ENCODE data around the gene ANKRD63. TPM values are rescaled to one million over a fixed set of nuclear protein-coding genes. Genes with fewer than 3 reads are reported as not detected.
A peak's percentile ranks its signal among the peaks of the same experiment; 100 is the strongest.

ANKRD63 gene
- polyA plus RNA-seq, 3 donors from 2014 or later: not detected

DNA sequence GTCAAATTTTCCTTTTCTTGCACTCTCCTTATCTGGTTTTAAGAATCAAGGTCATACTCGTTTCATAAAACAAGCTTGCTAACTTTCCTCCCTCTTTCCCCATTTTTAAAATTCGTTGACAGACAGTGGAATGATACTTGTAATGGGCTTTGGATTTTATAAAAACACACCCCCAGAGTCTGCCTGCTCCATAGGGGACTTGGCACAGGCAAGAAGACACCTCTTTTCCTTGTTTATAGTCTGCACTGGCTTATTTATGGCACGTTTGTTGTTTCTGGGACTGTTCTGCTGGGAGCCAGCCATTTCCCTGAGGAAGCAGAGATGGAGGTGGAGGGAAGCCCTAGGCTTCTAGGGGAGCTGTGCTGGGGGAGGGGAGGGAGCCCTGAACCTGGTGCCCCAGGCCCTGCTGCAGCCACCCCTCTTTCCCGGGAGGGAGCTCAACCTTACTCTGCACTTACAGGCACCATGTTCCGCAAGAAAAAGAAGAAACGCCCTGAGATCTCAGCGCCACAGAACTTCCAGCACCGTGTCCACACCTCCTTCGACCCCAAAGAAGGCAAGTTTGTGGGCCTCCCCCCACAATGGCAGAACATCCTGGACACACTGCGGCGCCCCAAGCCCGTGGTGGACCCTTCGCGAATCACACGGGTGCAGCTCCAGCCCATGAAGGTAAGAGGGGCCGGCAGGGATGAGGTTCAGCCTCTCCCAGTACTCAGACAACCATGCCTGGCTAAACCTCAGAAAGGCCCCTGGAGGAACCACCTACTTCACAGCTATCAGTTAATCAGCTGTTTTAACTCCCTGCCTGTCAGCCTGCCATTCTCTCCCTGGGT lies 18.3 kb downstream of the ANKRD63 start:
- H3K9me3 Mint-ChIP-seq: no peaks in the 10 kb centered on the region
- H3K4me3 Mint-ChIP-seq: no peak overlapping the region
- H3K36me3 Mint-ChIP-seq: no peaks in the 10 kb centered on the region
- no peak overlapping the region for H3K27ac Mint-ChIP-seq
- H3K27me3 Mint-ChIP-seq (ENCODE audit: low read depth in 3 of 3): peaks cover 0 to 2% (median 0%) of the 10 kb centered on the region in 3 donors
- no peak for DNase-seq
- no peaks in the 10 kb centered on the region for H3K4me1 Mint-ChIP-seq

DNA sequence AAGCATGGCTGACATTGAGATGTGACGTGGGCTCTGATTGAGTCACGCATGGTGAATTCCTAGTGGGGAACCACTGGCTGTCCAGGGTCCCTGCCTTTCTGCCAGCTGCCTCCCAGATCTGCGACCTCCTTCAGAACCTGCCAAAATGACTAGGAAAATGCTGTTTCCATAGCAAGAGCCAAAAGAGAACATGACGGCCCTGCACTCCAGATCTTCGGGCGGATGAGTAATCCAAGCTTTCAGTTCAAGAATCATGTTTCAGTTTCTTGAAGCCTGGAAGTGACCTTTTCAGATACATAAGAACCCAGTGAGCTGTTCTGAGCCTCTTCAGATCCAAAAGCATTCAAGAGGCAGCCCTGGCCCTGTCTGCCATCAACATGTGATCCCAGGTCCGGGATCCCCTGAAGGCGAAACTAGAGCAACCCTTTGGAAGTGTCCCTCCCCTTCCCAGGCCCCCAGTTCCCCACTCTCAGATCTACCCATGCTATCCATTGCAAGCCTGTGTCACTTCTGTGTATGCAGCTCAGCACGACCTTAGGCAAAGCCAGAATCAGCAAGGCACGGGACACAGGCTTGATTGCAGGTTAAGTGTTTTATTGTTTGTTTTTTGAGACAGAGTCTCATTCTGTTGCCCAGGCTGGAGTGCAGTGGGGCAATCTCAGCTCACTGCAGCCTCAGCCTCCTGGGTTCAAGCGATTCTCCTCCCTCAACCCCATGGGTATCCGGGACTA lies 19.7 kb downstream of the ANKRD63 start:
- H3K4me1 Mint-ChIP-seq: no peaks in the 10 kb centered on the region
- H3K4me3 Mint-ChIP-seq: no peak overlapping the region
- no peaks in the 10 kb centered on the region for H3K9me3 Mint-ChIP-seq
- no peaks in the 10 kb centered on the region for H3K36me3 Mint-ChIP-seq
- H3K27me3 Mint-ChIP-seq (ENCODE audit: low read depth in 3 of 3): peaks cover 0 to 2% (median 0%) of the 10 kb centered on the region in 3 donors
- DNase-seq: no peak
- H3K27ac Mint-ChIP-seq: no peak overlapping the region

DNA sequence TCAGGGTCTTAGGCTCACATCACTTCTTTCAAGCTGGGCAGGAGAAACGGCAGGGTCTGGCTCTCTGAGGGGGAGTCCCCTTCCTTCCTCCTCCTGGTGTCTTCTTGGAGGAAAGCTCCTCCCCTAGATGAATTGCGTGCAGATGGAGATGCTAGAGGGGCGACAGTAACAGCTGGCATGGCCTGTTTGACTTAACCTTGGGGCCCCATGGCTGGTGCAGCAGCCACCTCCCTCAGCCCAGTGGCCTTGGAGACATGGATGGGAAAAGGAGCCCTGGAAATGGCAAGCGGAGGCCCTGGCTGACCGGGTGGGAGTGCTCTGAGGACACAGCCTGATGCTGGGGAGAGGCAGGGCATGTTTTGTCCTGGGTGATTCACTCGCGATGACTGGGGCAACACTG lies 23.8 kb downstream of the ANKRD63 start:
- H3K4me1 Mint-ChIP-seq: peaks cover 3 to 20% of the 10 kb centered on the region in 2 donors
- no peaks in the 10 kb centered on the region for H3K36me3 Mint-ChIP-seq
- no peak overlapping the region for H3K4me3 Mint-ChIP-seq
- peak overlapping the region in 3 of 6 donors; percentile 7 to 40 (median 32) for H3K27ac Mint-ChIP-seq
- DNase-seq: no peak
- peaks cover 0 to 1% (median 0%) of the 10 kb centered on the region in 3 donors for H3K27me3 Mint-ChIP-seq (ENCODE audit: low read depth in 3 of 3)
- H3K9me3 Mint-ChIP-seq: no peaks in the 10 kb centered on the region

DNA sequence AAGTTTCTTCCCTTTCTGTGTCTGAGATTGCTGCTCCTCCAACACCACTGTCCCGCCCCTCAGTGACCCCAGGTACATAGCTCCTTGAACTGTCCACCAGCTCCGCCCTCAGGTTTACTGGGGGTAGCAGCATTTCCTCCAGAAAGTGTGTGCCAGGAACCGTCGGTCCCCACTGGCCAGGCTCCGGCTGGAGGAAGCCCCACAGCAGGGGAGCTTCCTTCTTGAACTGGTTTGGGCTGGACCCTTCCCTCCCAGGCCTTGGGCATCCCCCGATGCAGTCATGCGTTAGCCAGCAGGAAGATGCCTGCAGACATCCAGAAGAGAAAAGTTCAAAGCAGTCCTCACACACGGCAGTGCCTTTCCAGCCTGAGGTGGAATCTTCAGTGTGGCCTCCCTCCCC lies 24.3 kb downstream of the ANKRD63 start:
- H3K27me3 Mint-ChIP-seq (ENCODE audit: low read depth in 3 of 3): peaks cover 0 to 4% (median 2%) of the 10 kb centered on the region in 3 donors
- H3K27ac Mint-ChIP-seq: peak overlapping the region in 2 of 6 donors; percentile 29 to 70
- no peak for DNase-seq
- H3K9me3 Mint-ChIP-seq: no peaks in the 10 kb centered on the region
- no peaks in the 10 kb centered on the region for H3K36me3 Mint-ChIP-seq
- H3K4me1 Mint-ChIP-seq: peaks cover 8 to 25% of the 10 kb centered on the region in 2 donors
- no peak overlapping the region for H3K4me3 Mint-ChIP-seq

DNA sequence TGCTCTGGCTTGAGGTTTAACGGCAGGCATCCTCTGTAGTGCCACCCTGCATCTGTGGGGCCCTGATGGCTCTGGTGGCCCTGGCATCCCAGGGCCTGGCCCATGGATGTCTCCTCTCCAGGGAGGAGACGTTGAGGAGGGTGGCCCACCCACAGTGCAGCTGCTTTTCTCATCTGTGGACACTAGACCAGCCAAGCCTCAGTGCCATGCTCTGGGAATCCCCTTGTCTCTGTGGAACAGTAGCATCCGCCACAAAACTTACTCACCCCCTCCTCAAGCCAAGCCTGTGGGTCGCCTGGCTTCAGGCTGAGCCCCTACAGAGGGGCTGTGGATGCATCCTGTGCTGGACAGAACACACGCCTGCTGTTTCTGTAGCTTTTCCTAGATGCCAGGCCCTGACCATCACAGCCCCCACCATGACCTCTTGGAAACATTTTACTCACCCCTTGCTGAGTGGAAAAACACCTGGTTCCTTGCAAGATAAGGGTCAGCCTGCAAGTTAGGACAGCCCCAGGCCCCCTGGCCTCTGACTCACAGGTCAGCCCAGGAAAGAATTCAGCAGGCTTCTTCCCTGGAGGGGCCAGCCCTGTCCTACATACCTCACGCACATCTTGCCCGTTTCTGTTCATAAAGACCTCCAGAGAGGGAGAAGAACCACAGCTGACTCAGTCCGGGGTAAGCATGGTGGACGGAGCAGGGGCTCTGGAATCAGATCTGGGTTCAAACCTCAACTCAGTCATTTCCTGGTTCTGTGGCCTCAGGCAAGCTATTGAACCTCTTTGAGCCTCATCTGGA lies 25.0 kb downstream of the ANKRD63 start:
- peaks cover 15 to 30% of the 10 kb centered on the region in 2 donors for H3K4me1 Mint-ChIP-seq
- DNase-seq: no peak
- H3K27ac Mint-ChIP-seq: peak overlapping the region; percentile 85 to 94 (median 90)
- H3K27me3 Mint-ChIP-seq (ENCODE audit: low read depth in 3 of 3): peaks cover 0 to 10% (median 4%) of the 10 kb centered on the region in 3 donors
- H3K4me3 Mint-ChIP-seq: peak overlapping the region in 1 of 5 donors; percentile 18
- H3K9me3 Mint-ChIP-seq: no peaks in the 10 kb centered on the region
- no peaks in the 10 kb centered on the region for H3K36me3 Mint-ChIP-seq

DNA sequence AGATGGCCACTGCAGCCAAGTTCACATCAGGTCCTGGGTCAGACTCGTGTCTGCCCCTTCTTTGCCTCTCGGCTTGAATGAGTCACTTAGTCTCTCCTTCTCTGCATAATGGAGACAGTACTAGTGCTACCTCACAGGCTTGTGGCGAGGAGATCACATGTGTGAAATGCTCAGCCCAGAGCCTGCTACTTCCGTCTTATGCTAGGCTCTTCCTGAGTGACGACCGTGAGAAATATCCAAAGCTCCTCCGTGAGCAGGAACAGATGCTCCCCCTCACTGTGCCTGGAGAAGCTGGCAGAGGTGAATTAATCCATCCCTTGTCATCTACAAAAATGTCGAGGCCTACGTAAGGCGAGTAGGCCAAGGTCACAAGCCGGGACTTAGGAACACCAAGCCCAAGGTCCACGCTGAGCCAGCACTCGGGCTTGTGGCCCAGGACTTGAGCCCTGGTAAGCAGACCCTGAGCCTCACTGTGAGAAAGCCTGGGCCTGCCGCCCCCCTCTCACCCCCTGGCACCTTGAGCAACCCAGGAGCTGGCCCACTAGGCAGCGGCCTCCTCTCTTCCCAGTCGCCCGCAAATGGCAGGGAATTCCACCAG lies 26.1 kb downstream of the ANKRD63 start:
- Mint-ChIP-seq H3K9me3 (no peaks in the 10 kb centered on the region), H3K27ac (peak overlapping the region; percentile 87 to 94 (median 92)), H3K36me3 (no peaks in the 10 kb centered on the region), H3K4me1 (peaks cover 15 to 30% of the 10 kb centered on the region in 2 donors), H3K4me3 (peak overlapping the region; percentile 65 to 82 (median 65)), H3K27me3 (ENCODE audit: low read depth in 3 of 3) (peaks cover 0 to 10% (median 4%) of the 10 kb centered on the region in 3 donors)
- peak; percentile 50 to 69 (median 51) for DNase-seq

DNA sequence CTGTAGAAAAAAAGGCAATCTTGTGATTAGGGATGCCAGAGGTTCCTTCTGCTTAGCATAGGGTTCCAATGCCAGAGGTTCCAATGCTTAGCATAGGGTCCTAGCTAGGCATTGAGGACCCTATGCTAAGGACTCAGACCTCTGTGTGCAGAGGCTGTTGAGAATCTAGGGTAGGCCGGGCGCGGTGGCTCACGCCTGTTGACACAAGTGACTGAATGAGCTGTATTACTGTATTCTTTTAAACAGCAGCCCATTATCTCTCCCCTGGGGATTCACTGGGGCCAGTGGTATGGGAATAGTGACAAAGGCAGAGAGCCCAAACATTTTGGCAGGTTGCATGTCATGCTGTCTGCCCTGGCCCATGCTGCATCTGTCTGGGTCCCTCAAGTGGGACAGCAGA lies 27.8 kb downstream of the ANKRD63 start:
- no peaks in the 10 kb centered on the region for H3K9me3 Mint-ChIP-seq
- no peak for DNase-seq
- peaks cover 15 to 33% of the 10 kb centered on the region in 2 donors for H3K4me1 Mint-ChIP-seq
- H3K36me3 Mint-ChIP-seq: no peaks in the 10 kb centered on the region
- no peak overlapping the region for H3K4me3 Mint-ChIP-seq
- H3K27ac Mint-ChIP-seq: peak overlapping the region in 3 of 6 donors; percentile 40 to 70 (median 49)
- peaks cover 0 to 12% (median 4%) of the 10 kb centered on the region in 3 donors for H3K27me3 Mint-ChIP-seq (ENCODE audit: low read depth in 3 of 3)

DNA sequence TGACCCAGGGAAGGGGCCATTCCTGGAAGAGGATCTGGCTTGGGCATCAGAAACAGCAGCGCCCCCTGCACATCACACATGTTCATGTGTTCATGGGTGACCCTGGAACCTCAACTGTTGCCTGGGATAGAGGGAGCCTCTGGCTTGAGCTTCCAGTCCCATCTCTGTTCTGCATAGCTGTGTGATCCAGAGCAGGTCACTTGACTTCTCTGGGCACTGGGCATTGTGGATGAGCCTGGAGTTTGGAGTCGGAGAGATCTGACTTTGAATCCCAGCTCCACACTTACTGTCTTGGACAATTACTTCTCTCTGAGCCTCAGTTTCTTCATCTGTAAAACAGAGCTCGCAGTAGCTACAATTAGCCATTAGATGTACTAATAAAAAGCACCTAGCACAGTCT lies 28.4 kb downstream of the ANKRD63 start:
- peaks cover 0 to 12% (median 4%) of the 10 kb centered on the region in 3 donors for H3K27me3 Mint-ChIP-seq (ENCODE audit: low read depth in 3 of 3)
- no peaks in the 10 kb centered on the region for H3K36me3 Mint-ChIP-seq
- peaks cover 15 to 33% of the 10 kb centered on the region in 2 donors for H3K4me1 Mint-ChIP-seq
- H3K4me3 Mint-ChIP-seq: peak overlapping the region in 3 of 5 donors; percentile 74 to 81 (median 79)
- no peak for DNase-seq
- H3K9me3 Mint-ChIP-seq: no peaks in the 10 kb centered on the region
- peak overlapping the region in 4 of 6 donors; percentile 7 to 64 (median 45) for H3K27ac Mint-ChIP-seq

DNA sequence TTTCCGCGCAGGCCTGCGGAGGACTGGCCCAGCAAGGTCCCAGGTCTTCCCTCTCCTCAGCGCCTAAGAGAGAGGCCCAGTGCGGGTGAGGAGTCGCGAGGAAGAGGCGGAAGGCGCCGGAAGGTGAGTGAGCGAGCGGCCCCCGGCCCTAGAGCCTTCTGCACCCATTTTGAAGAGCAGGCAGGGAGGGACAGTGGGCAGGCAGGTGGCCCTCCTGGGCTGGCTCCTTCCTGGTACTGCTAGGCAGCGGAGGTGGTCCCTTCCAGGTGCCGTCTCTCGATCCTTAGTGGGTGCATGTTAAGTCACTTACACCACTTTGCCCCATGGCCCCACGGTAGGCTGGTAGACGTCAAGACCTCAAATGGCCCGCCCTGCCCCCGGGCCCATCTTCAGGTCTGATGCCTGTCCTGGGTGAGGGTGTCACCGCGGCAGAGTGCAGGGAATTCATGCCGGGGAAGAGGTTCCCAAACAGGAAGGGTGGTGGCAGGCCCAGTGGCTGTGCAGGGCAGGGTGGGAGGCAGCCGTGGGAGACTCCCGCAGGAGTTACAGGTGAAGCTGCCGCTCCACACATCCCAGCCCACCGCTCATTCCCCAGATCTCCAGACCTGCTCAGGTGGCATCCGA lies 29.6 kb downstream of the ANKRD63 start:
- Mint-ChIP-seq H3K27ac (peak overlapping the region; percentile 31 to 85 (median 74)), H3K27me3 (ENCODE audit: low read depth in 3 of 3) (peaks cover 0 to 12% (median 4%) of the 10 kb centered on the region in 3 donors), H3K4me3 (peak overlapping the region; percentile 82 to 91 (median 87)), H3K9me3 (no peaks in the 10 kb centered on the region), H3K36me3 (no peaks in the 10 kb centered on the region), H3K4me1 (peaks cover 15 to 33% of the 10 kb centered on the region in 2 donors)
- DNase-seq: peak in 1 of 3 donors; percentile 7

DNA sequence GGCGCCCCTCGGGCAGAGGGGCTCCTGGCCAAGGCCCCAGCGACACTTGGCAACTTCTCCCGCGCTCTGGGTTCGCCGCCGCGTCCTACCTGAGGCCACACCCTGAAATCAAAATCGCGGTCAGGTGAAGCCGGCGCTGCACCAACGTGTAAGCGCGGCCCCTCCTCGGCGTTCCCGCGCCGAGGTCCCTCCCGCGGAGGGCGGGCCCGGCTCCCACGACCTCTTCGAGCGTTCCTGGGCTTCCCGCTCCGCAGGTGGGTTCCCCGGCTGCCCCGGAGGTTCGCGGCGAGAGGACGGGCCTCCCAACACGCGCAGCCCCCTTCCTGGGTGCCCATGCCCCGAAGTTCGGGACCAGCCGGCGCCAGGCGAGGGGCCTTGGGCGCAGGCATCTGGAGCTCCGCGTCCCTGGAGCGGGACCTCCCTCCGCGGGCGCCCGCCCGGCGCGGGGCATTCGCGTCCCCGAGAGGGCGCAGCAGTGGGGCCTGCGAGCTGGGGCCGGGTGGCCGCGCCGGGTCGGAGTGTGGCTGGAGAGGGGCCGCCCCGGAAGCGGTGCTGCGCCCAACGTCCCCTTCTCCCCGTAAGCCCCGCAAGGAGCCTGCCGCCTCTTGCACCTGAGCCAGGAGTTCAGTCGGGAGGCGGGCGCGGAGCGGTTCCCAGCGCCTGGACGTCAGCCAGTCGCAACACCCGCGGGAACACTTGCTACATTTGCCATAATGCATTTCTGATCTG lies 30.3 kb downstream of the ANKRD63 start:
- Mint-ChIP-seq H3K9me3 (no peaks in the 10 kb centered on the region), H3K4me3 (peak overlapping the region; percentile 81 to 91 (median 87)), H3K36me3 (no peaks in the 10 kb centered on the region), H3K27me3 (ENCODE audit: low read depth in 3 of 3) (peaks cover 0 to 12% (median 4%) of the 10 kb centered on the region in 3 donors), H3K27ac (peak overlapping the region; percentile 31 to 85 (median 74)), H3K4me1 (peaks cover 15 to 32% of the 10 kb centered on the region in 2 donors)
- DNase-seq: peak in 2 of 3 donors; percentile 18 to 34

DNA sequence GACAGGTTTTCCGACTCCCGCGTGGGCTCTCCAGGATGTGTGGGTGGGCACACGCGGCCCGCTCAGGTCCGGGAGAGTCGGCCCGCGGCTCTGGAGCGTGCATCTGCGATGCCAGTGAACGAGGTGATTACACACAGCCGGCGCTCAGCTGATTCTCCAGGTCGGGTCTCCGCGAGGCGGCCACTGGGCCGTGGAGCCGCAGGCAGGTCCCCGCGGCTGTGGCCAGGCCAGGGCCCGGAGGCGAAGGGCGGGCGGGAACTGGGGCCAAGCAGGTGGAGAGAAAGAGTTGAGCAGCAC lies 30.8 kb downstream of the ANKRD63 start:
- H3K9me3 Mint-ChIP-seq: no peaks in the 10 kb centered on the region
- no peak for DNase-seq
- peaks cover 0 to 12% (median 4%) of the 10 kb centered on the region in 3 donors for H3K27me3 Mint-ChIP-seq (ENCODE audit: low read depth in 3 of 3)
- H3K27ac Mint-ChIP-seq: no peak overlapping the region
- H3K4me3 Mint-ChIP-seq: peak overlapping the region; percentile 46 to 67 (median 60)
- peaks cover 15 to 28% of the 10 kb centered on the region in 2 donors for H3K4me1 Mint-ChIP-seq
- H3K36me3 Mint-ChIP-seq: no peaks in the 10 kb centered on the region

DNA sequence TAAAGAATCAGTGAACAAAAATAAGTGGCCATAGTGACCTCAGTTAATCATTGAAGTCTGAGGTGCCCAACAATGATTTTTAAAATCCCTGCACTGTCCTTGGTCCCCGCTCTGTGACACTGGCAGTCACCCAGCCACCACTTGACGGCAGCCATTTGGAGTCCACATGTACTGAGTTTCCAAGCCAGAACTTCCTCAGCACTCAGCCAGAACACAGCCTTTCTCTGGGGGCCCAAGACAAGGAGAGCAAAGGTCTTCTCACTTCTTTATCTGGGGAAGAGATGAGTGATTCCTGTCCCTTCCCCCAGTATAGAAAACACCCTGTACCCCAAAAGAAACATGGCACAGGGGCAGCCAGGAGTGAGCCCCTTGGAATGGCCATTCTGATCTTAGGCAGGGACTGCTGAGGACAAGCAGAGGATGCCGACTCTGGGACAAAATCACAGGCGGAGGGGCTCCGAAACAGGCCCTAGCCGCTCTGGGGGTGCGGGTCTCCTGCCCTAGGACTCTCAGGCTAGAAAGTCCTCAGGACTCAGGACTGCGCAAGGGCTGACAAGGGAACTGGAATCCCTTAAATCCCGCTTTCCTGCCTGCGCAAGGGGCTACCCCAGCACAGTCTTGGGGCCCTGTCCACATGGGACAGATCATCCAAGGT lies 31.3 kb downstream of the ANKRD63 start:
- H3K36me3 Mint-ChIP-seq: no peaks in the 10 kb centered on the region
- H3K27ac Mint-ChIP-seq: no peak overlapping the region
- peaks cover 15 to 23% of the 10 kb centered on the region in 2 donors for H3K4me1 Mint-ChIP-seq
- no peak for DNase-seq
- H3K4me3 Mint-ChIP-seq: peak overlapping the region; percentile 46 to 67 (median 60)
- H3K27me3 Mint-ChIP-seq (ENCODE audit: low read depth in 3 of 3): peaks cover 0 to 12% (median 6%) of the 10 kb centered on the region in 3 donors
- H3K9me3 Mint-ChIP-seq: no peaks in the 10 kb centered on the region
